ENCODE data around the gene GXYLT1.

DNA sequence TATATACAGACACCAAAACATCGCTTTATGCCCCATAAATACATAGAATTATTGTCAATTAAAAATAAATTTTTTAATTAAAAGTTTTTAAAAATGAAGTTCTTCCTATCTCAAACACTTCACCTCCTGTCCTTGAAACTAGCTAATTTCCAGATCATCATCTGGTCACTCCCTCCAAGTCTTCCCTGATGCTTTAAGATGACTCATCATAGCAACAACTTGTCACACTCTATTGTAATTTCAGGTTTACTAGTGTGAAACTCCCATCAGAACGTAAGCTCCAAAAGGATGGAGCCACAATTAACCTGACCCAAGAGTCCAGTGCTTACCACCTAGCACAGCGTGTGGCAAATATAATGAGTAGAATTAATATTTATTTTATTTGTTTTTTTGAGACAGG, 16.3 kb downstream of the GXYLT1 start:
- TF ChIP-seq, protein P1, sequence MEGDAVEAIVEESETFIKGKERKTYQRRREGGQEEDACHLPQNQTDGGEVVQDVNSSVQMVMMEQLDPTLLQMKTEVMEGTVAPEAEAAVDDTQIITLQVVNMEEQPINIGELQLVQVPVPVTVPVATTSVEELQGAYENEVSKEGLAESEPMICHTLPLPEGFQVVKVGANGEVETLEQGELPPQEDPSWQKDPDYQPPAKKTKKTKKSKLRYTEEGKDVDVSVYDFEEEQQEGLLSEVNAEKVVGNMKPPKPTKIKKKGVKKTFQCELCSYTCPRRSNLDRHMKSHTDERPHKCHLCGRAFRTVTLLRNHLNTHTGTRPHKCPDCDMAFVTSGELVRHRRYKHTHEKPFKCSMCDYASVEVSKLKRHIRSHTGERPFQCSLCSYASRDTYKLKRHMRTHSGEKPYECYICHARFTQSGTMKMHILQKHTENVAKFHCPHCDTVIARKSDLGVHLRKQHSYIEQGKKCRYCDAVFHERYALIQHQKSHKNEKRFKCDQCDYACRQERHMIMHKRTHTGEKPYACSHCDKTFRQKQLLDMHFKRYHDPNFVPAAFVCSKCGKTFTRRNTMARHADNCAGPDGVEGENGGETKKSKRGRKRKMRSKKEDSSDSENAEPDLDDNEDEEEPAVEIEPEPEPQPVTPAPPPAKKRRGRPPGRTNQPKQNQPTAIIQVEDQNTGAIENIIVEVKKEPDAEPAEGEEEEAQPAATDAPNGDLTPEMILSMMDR (conservative IDR thresholded peaks at IDR 0.05 in 1 of 2, IDR thresholded peaks at IDR 0.05 in 1 of 2; ENCODE audit: extremely low read depth in 1 of 2, insufficient read depth in 1 of 2, low read depth in 1 of 2, low read length in 2 of 2): no peak
- no peak for TF ChIP-seq EZH2 (IDR thresholded peaks at IDR 0.05; ENCODE audit: borderline replicate concordance, low read length)

Measured in mammary epithelial cell (primary cell).